Osteoblast (primary cell): ENCODE measurements around the gene CPEB1. TPM values are rescaled to one million over a fixed set of nuclear protein-coding genes. Genes with fewer than 3 reads are reported as not detected.
A peak's percentile ranks its signal among the peaks of the same experiment; 100 is the strongest.

Experiments used
- DNase-seq: peaks from one replicate; pipeline ENCODE4 v3.0.0; 2011; ENCODE audit warnings: low spot score, mixed read lengths; ENCODE audit not compliant: insufficient read length; ENCODE audit errors: missing footprints
- H2AFZ ChIP-seq: 2 replicates; pipeline ENCODE4 v1.6.0; 2011; ENCODE audit warnings: mild to moderate bottlenecking, low read length
- H3K27ac ChIP-seq: 2 replicates; pipeline ENCODE4 v1.5.1; 2011; ENCODE audit warnings: mild to moderate bottlenecking, low read depth, low read length, moderate library complexity
- H3K27me3 ChIP-seq: 2 replicates; pipeline ENCODE4 v1.6.0; 2012; ENCODE audit warnings: mild to moderate bottlenecking, control low read depth, inconsistent platforms, low read length, moderate library complexity; ENCODE audit not compliant: insufficient read depth
- H3K36me3 ChIP-seq: 2 replicates; pipeline ENCODE4 v1.5.1; 2011; ENCODE audit warnings: mild to moderate bottlenecking, low read length, control low read depth, moderate library complexity; ENCODE audit not compliant: insufficient read depth
- H3K4me1 ChIP-seq: 2 replicates; pipeline ENCODE4 v1.5.1; 2011; ENCODE audit warnings: mild to moderate bottlenecking, low read length, control low read depth, moderate library complexity; ENCODE audit not compliant: insufficient read depth
- H3K4me2 ChIP-seq: 2 replicates; pipeline ENCODE4 v1.6.0; 2011; ENCODE audit warnings: mild to moderate bottlenecking, low read length; ENCODE audit not compliant: insufficient read depth
- H3K4me3 ChIP-seq: fragments of 200-600 bp; sonication (generic); 3 replicates; pipeline ENCODE4 v1.5.1; 2012; ENCODE audit warnings: mild to moderate bottlenecking, low read length, inconsistent platforms; ENCODE audit not compliant: insufficient read depth
- H3K79me2 ChIP-seq: 2 replicates; pipeline ENCODE4 v1.6.0; 2012; ENCODE audit warnings: mild to moderate bottlenecking, low read length, control low read depth, inconsistent platforms; ENCODE audit not compliant: insufficient read depth
- H3K9me3 ChIP-seq: 2 replicates; pipeline ENCODE4 v1.5.1; 2011; ENCODE audit warnings: low read depth, low read length, control low read depth
- H4K20me1 ChIP-seq: 2 replicates; pipeline ENCODE4 v1.6.0; 2012; ENCODE audit warnings: mild to moderate bottlenecking, low read length, control low read depth; ENCODE audit not compliant: insufficient read depth
- total RNA-seq: library from RNA; depleted of rRNA; stranded (reverse); fragments of >200 nt; gene quantifications from 2 replicates; pipeline ENCODE4 v1.2.3, GENCODE V29; 2012
- TF ChIP-seq, protein P1 (sequence below): IDR thresholded peaks from 2 replicates; pipeline ENCODE4 v1.5.1; 2011; ENCODE audit warnings: mild to moderate bottlenecking, low read depth, low read length, moderate library complexity; ENCODE audit errors: extremely low read depth

The CPEB1 gene
- total RNA-seq, 1 donor: 36.6 TPM

DNA sequence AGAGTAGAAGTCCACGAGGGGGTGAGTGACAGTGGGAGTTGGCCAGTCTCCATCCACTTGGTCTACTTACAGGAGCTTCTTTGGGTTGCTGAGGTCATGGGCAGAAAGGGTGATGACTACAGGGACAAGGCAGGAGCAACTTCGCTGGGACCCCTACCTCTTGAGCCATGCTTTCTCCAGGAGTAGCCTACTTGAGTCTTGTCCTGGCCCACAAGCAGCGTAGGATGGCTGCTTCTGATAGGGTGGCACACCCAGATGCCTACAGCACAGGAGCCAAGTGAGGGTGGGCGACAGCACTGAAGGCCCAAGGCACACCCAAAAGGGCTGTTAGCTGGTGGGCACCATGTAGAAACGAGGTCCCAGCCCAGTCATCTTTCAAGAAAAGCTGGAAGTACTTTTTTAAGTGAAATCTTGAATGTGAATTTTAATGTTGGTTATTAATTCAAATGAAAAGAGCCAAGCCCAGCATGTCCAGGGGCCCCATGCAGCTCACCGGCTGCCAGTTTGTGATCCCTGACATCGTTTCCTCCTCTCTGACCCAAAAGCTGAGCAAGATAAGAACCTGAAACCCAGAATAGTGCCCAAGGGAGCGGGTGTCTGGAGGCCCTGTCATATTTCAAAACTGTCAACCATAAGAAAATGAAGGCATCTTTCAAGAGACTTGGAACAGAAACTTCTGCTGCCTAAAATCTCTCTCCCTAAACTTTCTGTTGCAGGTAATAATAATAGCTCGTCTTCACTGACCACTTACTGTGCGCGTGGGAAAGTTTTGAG is 2.2 kb upstream of the CPEB1 start:
- H3K4me1 ChIP-seq: no peaks in the 10 kb centered on the region
- no peaks in the 10 kb centered on the region for H3K79me2 ChIP-seq
- TF ChIP-seq, protein P1, sequence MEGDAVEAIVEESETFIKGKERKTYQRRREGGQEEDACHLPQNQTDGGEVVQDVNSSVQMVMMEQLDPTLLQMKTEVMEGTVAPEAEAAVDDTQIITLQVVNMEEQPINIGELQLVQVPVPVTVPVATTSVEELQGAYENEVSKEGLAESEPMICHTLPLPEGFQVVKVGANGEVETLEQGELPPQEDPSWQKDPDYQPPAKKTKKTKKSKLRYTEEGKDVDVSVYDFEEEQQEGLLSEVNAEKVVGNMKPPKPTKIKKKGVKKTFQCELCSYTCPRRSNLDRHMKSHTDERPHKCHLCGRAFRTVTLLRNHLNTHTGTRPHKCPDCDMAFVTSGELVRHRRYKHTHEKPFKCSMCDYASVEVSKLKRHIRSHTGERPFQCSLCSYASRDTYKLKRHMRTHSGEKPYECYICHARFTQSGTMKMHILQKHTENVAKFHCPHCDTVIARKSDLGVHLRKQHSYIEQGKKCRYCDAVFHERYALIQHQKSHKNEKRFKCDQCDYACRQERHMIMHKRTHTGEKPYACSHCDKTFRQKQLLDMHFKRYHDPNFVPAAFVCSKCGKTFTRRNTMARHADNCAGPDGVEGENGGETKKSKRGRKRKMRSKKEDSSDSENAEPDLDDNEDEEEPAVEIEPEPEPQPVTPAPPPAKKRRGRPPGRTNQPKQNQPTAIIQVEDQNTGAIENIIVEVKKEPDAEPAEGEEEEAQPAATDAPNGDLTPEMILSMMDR: no peak
- no peak overlapping the region for H3K27ac ChIP-seq
- no peaks in the 10 kb centered on the region for H3K9me3 ChIP-seq
- peak; percentile 71 for DNase-seq
- H3K36me3 ChIP-seq: no peaks in the 10 kb centered on the region
- no peaks in the 10 kb centered on the region for H4K20me1 ChIP-seq
- no peak overlapping the region for H3K4me3 ChIP-seq
- peaks cover 44% of the 10 kb centered on the region for H3K27me3 ChIP-seq
- no peak overlapping the region for H3K4me2 ChIP-seq
- H2AFZ ChIP-seq: no peak overlapping the region

DNA sequence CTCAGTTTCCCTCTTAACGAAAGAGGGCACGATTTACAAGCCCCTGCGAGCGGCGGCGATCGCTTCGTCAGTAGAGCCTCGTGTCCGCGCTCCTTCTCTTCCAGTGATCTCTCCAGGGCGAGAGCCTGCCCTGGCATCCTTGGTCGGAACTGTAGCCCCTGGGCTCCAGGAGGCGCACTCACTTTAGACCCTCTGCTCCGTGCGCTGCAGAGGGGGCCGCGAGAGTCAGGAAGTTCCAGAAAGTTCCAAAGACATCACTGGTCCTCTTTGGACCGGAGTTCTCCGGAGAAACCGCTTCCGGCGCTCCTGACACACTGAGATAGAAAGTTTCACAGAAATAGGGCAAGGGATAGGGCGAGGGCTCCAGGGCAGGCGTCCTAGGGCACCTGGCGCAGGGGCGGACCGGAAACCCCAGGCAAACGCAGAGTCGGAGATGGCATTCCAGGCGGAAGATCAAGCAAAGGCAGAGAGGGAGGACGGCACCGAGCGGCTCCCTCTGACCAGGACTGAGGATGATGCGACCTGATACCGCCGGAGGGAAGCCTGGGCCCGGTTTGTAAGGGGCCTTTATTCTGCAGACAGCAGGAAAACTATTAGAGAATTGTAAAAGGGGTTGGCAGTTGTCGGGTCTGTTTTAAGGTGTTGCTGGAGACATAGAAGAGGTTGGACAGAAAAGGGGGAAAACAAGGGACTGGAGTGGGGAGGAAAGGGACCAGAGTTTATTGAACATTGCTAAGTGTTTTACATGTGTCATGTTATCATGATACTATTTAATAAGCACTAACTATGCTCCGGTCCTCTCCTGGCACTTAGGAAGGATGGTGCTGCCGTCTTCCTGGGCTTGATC is 1.3 kb upstream of the CPEB1 start:
- peak overlapping the region; percentile 25 for H2AFZ ChIP-seq
- no peaks in the 10 kb centered on the region for H3K36me3 ChIP-seq
- no peaks in the 10 kb centered on the region for H4K20me1 ChIP-seq
- H3K27ac ChIP-seq: no peak overlapping the region
- H3K9me3 ChIP-seq: no peaks in the 10 kb centered on the region
- peak overlapping the region; percentile 58 for H3K4me3 ChIP-seq
- TF ChIP-seq, protein P1: no peak
- H3K4me1 ChIP-seq: no peaks in the 10 kb centered on the region
- peak overlapping the region; percentile 72 for H3K4me2 ChIP-seq
- no peaks in the 10 kb centered on the region for H3K79me2 ChIP-seq
- peaks cover 50% of the 10 kb centered on the region for H3K27me3 ChIP-seq
- DNase-seq: peak; percentile 65

DNA sequence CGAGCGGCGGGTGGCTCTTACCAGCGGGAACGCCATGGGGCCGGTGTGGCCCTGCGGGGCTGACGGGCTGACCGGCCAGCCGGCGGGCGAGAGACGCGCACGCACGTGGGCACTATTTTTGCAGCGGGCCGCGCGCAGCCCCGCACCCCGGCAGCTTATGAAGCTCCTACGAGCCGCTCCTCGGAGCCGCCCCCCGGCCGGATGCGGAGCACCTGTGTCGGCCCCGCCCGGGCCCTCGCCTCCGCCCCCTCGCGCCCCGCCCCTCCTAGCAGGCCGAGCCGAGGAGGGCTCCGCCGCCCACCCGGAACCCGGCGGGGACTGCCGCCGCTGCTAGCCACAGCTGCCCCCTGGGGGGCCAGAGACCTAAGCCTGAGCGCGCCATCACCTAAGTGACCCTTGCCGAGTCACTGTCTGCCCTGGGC is 683 bp upstream of the CPEB1 start:
- Histone ChIP-seq H3K9me3 (no peaks in the 10 kb centered on the region), H3K27ac (no peak overlapping the region), H3K36me3 (no peaks in the 10 kb centered on the region), H3K4me1 (no peaks in the 10 kb centered on the region), H3K4me3 (peak overlapping the region; percentile 58), H3K79me2 (no peaks in the 10 kb centered on the region), H3K4me2 (peak overlapping the region; percentile 72), H3K27me3 (peaks cover 51% of the 10 kb centered on the region), H4K20me1 (no peaks in the 10 kb centered on the region), H2AFZ (peak overlapping the region; percentile 25)
- TF ChIP-seq, protein P1: no peak
- DNase-seq: no peak
